ENCODE data around the gene NOPCHAP1.

Gene NOPCHAP1

DNA sequence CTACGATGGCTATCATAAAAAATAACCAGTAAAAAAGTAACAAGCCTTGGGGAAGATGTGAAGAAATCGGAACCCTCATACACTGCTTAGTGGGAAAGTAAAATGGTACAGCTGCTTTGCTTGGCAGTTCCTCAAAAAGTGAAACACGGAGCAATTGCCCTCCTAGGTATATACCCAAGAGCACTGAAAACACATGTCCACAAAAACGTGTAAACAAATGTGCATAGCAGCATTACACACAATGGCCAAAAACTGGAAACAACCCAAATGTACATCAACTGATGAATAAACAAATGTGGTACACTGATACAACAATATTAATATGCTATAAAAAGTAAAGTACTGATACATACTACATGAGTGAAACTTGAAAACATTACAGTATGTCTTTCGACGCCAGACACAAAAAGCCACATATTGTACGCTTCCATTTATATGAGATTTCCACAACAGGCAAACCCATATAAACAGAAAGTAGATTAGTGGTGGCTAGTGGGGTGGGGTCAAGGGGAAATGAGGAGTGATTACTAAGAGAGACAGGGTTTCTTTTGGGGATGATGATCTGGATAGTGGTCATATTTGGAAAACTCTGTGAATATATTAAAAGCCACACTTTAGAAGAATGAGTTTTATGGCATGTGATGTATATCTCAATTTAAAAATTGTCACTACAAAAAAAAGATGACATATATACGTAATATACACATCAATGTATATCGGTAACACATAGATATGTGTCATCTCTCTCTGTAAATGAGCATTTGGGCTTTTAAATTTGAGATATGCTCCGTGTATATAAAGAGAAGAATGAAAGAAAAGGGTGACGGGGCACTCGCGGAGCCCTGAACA, 29.0 kb upstream of the NOPCHAP1 start:
- H2BK12ac ChIP-seq (ENCODE audit: low read length in 2 of 2): no peak overlapping the region
- H3K27ac ChIP-seq (ENCODE audit: low read length, poor library complexity, severe bottlenecking): no peak overlapping the region
- H3K4me3 ChIP-seq (ENCODE audit: insufficient read depth in 1 of 2, low read depth in 1 of 2, low read length in 2 of 2): peak overlapping the region; percentile 79 to 83
- no peak overlapping the region for H4K8ac ChIP-seq (ENCODE audit: low read length)
- no peaks in the 10 kb centered on the region for H3K36me3 ChIP-seq (ENCODE audit: control insufficient read depth in 1 of 2, insufficient read depth in 2 of 2, low read depth in 1 of 2, low read length in 2 of 2)
- no peaks in the 10 kb centered on the region for H3K9me3 ChIP-seq (ENCODE audit: control insufficient read depth, low read length)
- peak overlapping the region; percentile 93 for H3K9ac ChIP-seq (ENCODE audit: low read length)
- H2AFZ ChIP-seq (ENCODE audit: low read depth, low read length): no peak overlapping the region
- DNase-seq: no peak
- H2AK5ac ChIP-seq (ENCODE audit: low read length, severe bottlenecking): no peak overlapping the region
- 68% methylated on average over 5 of the region's 13 CpGs for WGBS
- H2BK15ac ChIP-seq (ENCODE audit: low read depth, poor library complexity, severe bottlenecking): no peak overlapping the region
- H3K79me1 ChIP-seq (replicated peaks; ENCODE audit: low read length, poor library complexity, severe bottlenecking): peaks cover 5% of the 10 kb centered on the region
- H3K23ac ChIP-seq (ENCODE audit: low read length in 2 of 2): no peak overlapping the region
- no peak overlapping the region for H3K18ac ChIP-seq (ENCODE audit: low read depth in 1 of 2, low read length in 2 of 2)
- no peak overlapping the region for H2BK120ac ChIP-seq (ENCODE audit: low read depth, low read length)
- H3K27me3 ChIP-seq (ENCODE audit: control insufficient read depth in 1 of 2, insufficient read depth in 1 of 2, low read length in 2 of 2): no peaks in the 10 kb centered on the region
- no peak overlapping the region for H2BK5ac ChIP-seq (ENCODE audit: low read depth, low read length, poor library complexity, severe bottlenecking)
- no peak overlapping the region for H4K91ac ChIP-seq (ENCODE audit: low read length)
- no peak overlapping the region for H3K4ac ChIP-seq (ENCODE audit: low read depth in 1 of 2, low read length in 2 of 2)
- no peak overlapping the region for H3K14ac ChIP-seq (ENCODE audit: low read length in 2 of 2)
- H3K4me2 ChIP-seq (ENCODE audit: low read length, poor library complexity, severe bottlenecking): peak overlapping the region; percentile 64
- peaks cover 6% of the 10 kb centered on the region for H3K4me1 ChIP-seq (ENCODE audit: control insufficient read depth, insufficient read depth, low read depth, low read length)

DNA sequence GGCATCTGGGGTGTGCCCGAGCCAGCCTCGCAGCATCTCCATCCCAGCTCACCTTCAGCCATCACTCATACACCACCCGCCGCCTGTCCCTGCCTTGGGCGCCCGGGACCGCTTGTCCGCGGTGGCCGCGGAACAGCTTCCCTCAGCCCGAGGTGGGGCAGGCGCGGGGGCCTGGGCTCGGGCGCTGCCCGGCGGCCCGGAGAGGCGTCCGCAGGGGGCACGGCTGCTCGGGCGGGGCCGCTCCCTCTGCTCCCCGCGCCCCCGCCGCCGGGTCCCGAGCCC, 28.5 kb upstream of the NOPCHAP1 start:
- H2BK120ac ChIP-seq (ENCODE audit: low read depth, low read length): no peak overlapping the region
- peak; percentile 18 for DNase-seq
- no peak overlapping the region for H2BK12ac ChIP-seq (ENCODE audit: low read length in 2 of 2)

DNA sequence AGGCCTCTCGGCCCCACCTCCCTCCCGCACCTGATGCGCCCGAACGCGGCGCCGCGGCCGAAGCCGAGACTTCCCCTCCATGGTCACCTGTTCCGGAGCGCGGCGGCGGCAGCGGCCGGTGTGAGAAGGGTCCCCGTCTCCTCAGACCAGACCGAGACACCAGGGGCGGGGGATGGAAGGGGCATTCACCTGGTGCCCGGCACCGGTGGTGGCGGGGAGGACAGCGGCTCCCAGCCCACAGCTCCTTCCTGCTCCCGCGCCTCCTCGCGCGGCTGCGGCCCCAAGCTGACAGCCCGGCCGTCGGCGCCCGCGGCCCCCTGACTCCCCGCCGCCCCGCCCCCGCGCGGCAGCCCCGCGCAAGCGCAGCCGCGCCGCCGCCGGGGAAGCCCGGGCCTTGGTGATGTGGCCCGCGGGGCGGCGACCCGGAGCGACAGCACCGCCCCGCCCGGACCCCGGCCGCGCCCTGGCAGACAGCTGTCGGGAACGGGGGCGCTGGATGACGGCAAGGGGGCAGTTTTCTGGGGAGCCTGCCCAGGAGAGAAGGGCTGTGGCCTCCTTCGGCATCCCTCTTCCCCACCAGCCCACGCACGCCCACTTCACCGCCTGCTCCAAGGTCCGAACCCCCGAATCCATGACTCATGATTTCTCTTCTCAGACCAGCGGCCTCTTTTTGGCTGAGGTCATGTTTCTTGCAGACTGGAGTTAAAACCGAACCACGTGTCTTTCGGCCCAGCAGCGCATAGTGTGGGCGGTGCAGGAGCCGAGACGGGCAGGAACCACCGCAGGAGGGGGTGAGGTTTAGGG, 27.9 kb upstream of the NOPCHAP1 start, which contains the start of gene SLC41A2:
TSS of gene SLC41A2 (minus strand) at position 290 of the 804 bp plus-strand sequence. CDS start 29,763 bp downstream, outside the sequence.
- H4K91ac ChIP-seq (ENCODE audit: low read length): peak within 1 kb of the TSS; percentile 97
- H2BK120ac ChIP-seq (ENCODE audit: low read depth, low read length): peak within 1 kb of the TSS; percentile 92
- peak within 1 kb of the TSS; percentile 4 to 28 for H2BK12ac ChIP-seq (ENCODE audit: low read length in 2 of 2)
- H3K4me2 ChIP-seq (ENCODE audit: low read length, poor library complexity, severe bottlenecking): peak within 1 kb of the TSS; percentile 75
- H3K27me3 ChIP-seq (ENCODE audit: control insufficient read depth in 1 of 2, insufficient read depth in 1 of 2, low read length in 2 of 2): no peaks in the 10 kb centered on the region
- peak within 1 kb of the TSS; percentile 84 for H3K27ac ChIP-seq (ENCODE audit: low read length, poor library complexity, severe bottlenecking)
- H3K4me3 ChIP-seq (ENCODE audit: insufficient read depth in 1 of 2, low read depth in 1 of 2, low read length in 2 of 2): peak within 1 kb of the TSS; percentile 79 to 83
- H2BK15ac ChIP-seq (ENCODE audit: low read depth, poor library complexity, severe bottlenecking): peak within 1 kb of the TSS; percentile 94
- peak within 1 kb of the TSS; percentile 93 for H3K9ac ChIP-seq (ENCODE audit: low read length)
- DNase-seq: peak; percentile 96
- H3K18ac ChIP-seq (ENCODE audit: low read depth in 1 of 2, low read length in 2 of 2): peak within 1 kb of the TSS; percentile 97 to 98
- no peaks in the 10 kb centered on the region for H3K36me3 ChIP-seq (ENCODE audit: control insufficient read depth in 1 of 2, insufficient read depth in 2 of 2, low read depth in 1 of 2, low read length in 2 of 2)
- 1% methylated on average over 70 of the region's 83 CpGs for WGBS
- peaks cover 5% of the 10 kb centered on the region for H3K79me1 ChIP-seq (replicated peaks; ENCODE audit: low read length, poor library complexity, severe bottlenecking)
- peak within 1 kb of the TSS in 1 of 2 experiments; percentile 89 for H3K14ac ChIP-seq (ENCODE audit: low read length in 2 of 2)
- peak within 1 kb of the TSS in 1 of 2 experiments; percentile 32 for H3K23ac ChIP-seq (ENCODE audit: low read length in 2 of 2)
- H4K8ac ChIP-seq (ENCODE audit: low read length): peak within 1 kb of the TSS; percentile 94
- H3K4me1 ChIP-seq (ENCODE audit: control insufficient read depth, insufficient read depth, low read depth, low read length): peaks cover 6% of the 10 kb centered on the region
- peak within 1 kb of the TSS; percentile 77 to 89 for H3K4ac ChIP-seq (ENCODE audit: low read depth in 1 of 2, low read length in 2 of 2)
- peak within 1 kb of the TSS; percentile 83 for H2BK5ac ChIP-seq (ENCODE audit: low read depth, low read length, poor library complexity, severe bottlenecking)
- H2AFZ ChIP-seq (ENCODE audit: low read depth, low read length): peak within 1 kb of the TSS; percentile 91
- H2AK5ac ChIP-seq (ENCODE audit: low read length, severe bottlenecking): no peak within 1 kb of the TSS
- no peaks in the 10 kb centered on the region for H3K9me3 ChIP-seq (ENCODE audit: control insufficient read depth, low read length)

More for the DNA sequence above, 28.5 kb upstream of the NOPCHAP1 start:
- no peak overlapping the region for H2BK5ac ChIP-seq (ENCODE audit: low read depth, low read length, poor library complexity, severe bottlenecking)
- H3K27me3 ChIP-seq (ENCODE audit: control insufficient read depth in 1 of 2, insufficient read depth in 1 of 2, low read length in 2 of 2): no peaks in the 10 kb centered on the region
- peaks cover 5% of the 10 kb centered on the region for H3K79me1 ChIP-seq (replicated peaks; ENCODE audit: low read length, poor library complexity, severe bottlenecking)
- H3K27ac ChIP-seq (ENCODE audit: low read length, poor library complexity, severe bottlenecking): no peak overlapping the region
- WGBS: 2% methylated on average over 23 of the region's 31 CpGs
- peak overlapping the region in 1 of 2 experiments; percentile 6 for H3K14ac ChIP-seq (ENCODE audit: low read length in 2 of 2)
- H2AFZ ChIP-seq (ENCODE audit: low read depth, low read length): peak overlapping the region; percentile 79
- peak overlapping the region; percentile 64 for H3K4me2 ChIP-seq (ENCODE audit: low read length, poor library complexity, severe bottlenecking)
- H3K9ac ChIP-seq (ENCODE audit: low read length): peak overlapping the region; percentile 93
- no peak overlapping the region for H3K4ac ChIP-seq (ENCODE audit: low read depth in 1 of 2, low read length in 2 of 2)
- H2BK15ac ChIP-seq (ENCODE audit: low read depth, poor library complexity, severe bottlenecking): peak overlapping the region; percentile 94
- no peaks in the 10 kb centered on the region for H3K9me3 ChIP-seq (ENCODE audit: control insufficient read depth, low read length)
- H3K4me3 ChIP-seq (ENCODE audit: insufficient read depth in 1 of 2, low read depth in 1 of 2, low read length in 2 of 2): peak overlapping the region; percentile 79 to 83
- H3K23ac ChIP-seq (ENCODE audit: low read length in 2 of 2): no peak overlapping the region
- H3K4me1 ChIP-seq (ENCODE audit: control insufficient read depth, insufficient read depth, low read depth, low read length): peaks cover 6% of the 10 kb centered on the region
- H3K18ac ChIP-seq (ENCODE audit: low read depth in 1 of 2, low read length in 2 of 2): peak overlapping the region in 1 of 2 experiments; percentile 71
- H4K8ac ChIP-seq (ENCODE audit: low read length): no peak overlapping the region
- H4K91ac ChIP-seq (ENCODE audit: low read length): no peak overlapping the region
- H2AK5ac ChIP-seq (ENCODE audit: low read length, severe bottlenecking): no peak overlapping the region
- H3K36me3 ChIP-seq (ENCODE audit: control insufficient read depth in 1 of 2, insufficient read depth in 2 of 2, low read depth in 1 of 2, low read length in 2 of 2): no peaks in the 10 kb centered on the region

Measured in mesenchymal stem cell (in vitro differentiated cells and primary cell).